GM12878 (cell line): ENCODE data around the gene GARNL3. TPM values are rescaled to one million over a fixed set of nuclear protein-coding genes. Genes with fewer than 3 reads are reported as not detected.

Source experiments
- ATAC-seq: fragments of 200-7000 bp; cut with Tn5 transposase; 3 replicates; pipeline ENCODE4 v1.9.1; 2020; ENCODE audit warnings: mild to moderate bottlenecking, moderate library complexity
- BruUV-seq: library from RNA; stranded (reverse); fragments of 400-500 nt; replicated peaks from 2 replicates; lab custom pipeline; 2021; lab: Mats Ljungman, UMichigan
- CTCF ChIA-PET: fragments of 300-600 bp; sonication (Branson Sonifier 250); formaldehyde crosslinking; extraction: SDS; loops from one replicate; lab custom pipeline; 2021; ENCODE audit warnings: inconsistent platforms; lab: Yijun Ruan, JAX
- POLR2A ChIA-PET: fragments of 350-600 bp; formaldehyde crosslinking; extraction: SDS; loops from one replicate; lab custom pipeline; 2021; ENCODE audit warnings: inconsistent platforms; lab: Charles Lee
- RAD21 ChIA-PET: fragments of 300-600 bp; sonication (Branson Sonifier 250); formaldehyde crosslinking; loops from one replicate; lab custom pipeline; 2023; ENCODE audit warnings: antibody characterized with exemption; ENCODE audit not compliant: unreplicated experiment; lab: Charles Lee
- SMC1A ChIA-PET: fragments of 300-600 bp; sonication (Branson Sonifier 250); formaldehyde crosslinking; loops from one replicate; lab custom pipeline; 2023; ENCODE audit not compliant: unreplicated experiment, uncharacterized antibody; lab: Charles Lee
- DNase-seq: peaks from one replicate; pipeline ENCODE4 v3.0.0-alpha.2; 2011; ENCODE audit warnings: low read depth, low spot score
- FAIRE-seq: peaks from 3 replicates; lab custom pipeline; 2011; peaks lifted over from hg19 to GRCh38; lab: Jason Lieb, UNC
- H2AFZ ChIP-seq: 2 replicates; pipeline ENCODE4 v1.6.0; 2011; ENCODE audit warnings: low read depth, low read length, control low read depth; ENCODE audit not compliant: control insufficient read depth
- H3K27ac ChIP-seq: 2 replicates; pipeline ENCODE4 v1.5.1; 2011; ENCODE audit warnings: control low read depth; ENCODE audit not compliant: control insufficient read depth, insufficient read depth
- H3K27me3 ChIP-seq, 2 experiments: replicated peaks in 1 of 2; 2 replicates each; pipeline versions ENCODE4 v1.6.0 to v1.6.1; 2011; ENCODE audit warnings: low read length in 1 of 2; ENCODE audit not compliant: control insufficient read depth in 2 of 2, insufficient read depth in 2 of 2
- H3K36me3 ChIP-seq, 2 experiments: 2 replicates each; pipeline ENCODE4 v1.5.1; 2011; ENCODE audit warnings: low read length in 1 of 2; ENCODE audit not compliant: control insufficient read depth in 2 of 2, insufficient read depth in 2 of 2
- H3K4me1 ChIP-seq: 2 replicates; pipeline ENCODE4 v1.6.1; 2011; ENCODE audit warnings: mild to moderate bottlenecking, low read length, moderate library complexity, mixed read lengths; ENCODE audit not compliant: control insufficient read depth, insufficient read depth
- H3K4me2 ChIP-seq: 2 replicates; pipeline ENCODE4 v1.6.0; 2011; ENCODE audit warnings: control low read depth; ENCODE audit not compliant: control insufficient read depth, insufficient read depth
- H3K4me3 ChIP-seq: fragments of 200-600 bp; sonication (generic); 2 replicates; pipeline ENCODE4 v1.5.1; 2016
- H3K79me2 ChIP-seq: 2 replicates; pipeline ENCODE4 v1.6.0; 2011; ENCODE audit warnings: low read length; ENCODE audit not compliant: control insufficient read depth, insufficient read depth
- H3K9ac ChIP-seq: 2 replicates; pipeline ENCODE4 v1.8.0; 2011; ENCODE audit warnings: low read length, control low read depth, mixed read lengths; ENCODE audit not compliant: control insufficient read depth, insufficient read depth
- H3K9me3 ChIP-seq: replicated peaks from 3 replicates; pipeline ENCODE4 v1.5.1; 2011; ENCODE audit warnings: mild to moderate bottlenecking, low read length; ENCODE audit not compliant: control insufficient read depth, insufficient read depth
- H4K20me1 ChIP-seq: 2 replicates; pipeline ENCODE4 v1.6.0; 2011; ENCODE audit not compliant: control insufficient read depth, insufficient read depth
- CEBPB ChIP-seq, 2 experiments: fragments of 150-350 bp in 1 of 2; IDR thresholded peaks; 2 replicates each; pipeline ENCODE4 v1.6.1; 2012 to 2014; ENCODE audit warnings: low read depth in 2 of 2, low read length in 2 of 2, borderline replicate concordance in 1 of 2, inconsistent platforms in 1 of 2
- CREM ChIP-seq: IDR thresholded peaks from 2 replicates; pipeline ENCODE4 v1.6.1; 2014; ENCODE audit warnings: antibody characterized with exemption, low read depth
- FOXK2 ChIP-seq: fragments of 450-650 bp; IDR thresholded peaks from 2 replicates; pipeline ENCODE4 v1.6.1; 2017; ENCODE audit warnings: mild to moderate bottlenecking, moderate library complexity
- MXI1 ChIP-seq: fragments of 150-350 bp; IDR thresholded peaks from 2 replicates; pipeline ENCODE4 v1.6.1; 2011; ENCODE audit warnings: low read depth, mild to moderate bottlenecking, inconsistent platforms, low read length, improper control_type of control experiment
- POLR2A ChIP-seq: IDR thresholded peaks from 2 replicates; pipeline ENCODE4 v1.6.1; 2011; ENCODE audit warnings: low read depth, mild to moderate bottlenecking, low read length
- RELB ChIP-seq: fragments of 450-650 bp; IDR thresholded peaks from 2 replicates; pipeline ENCODE4 v1.6.1; 2017; ENCODE audit warnings: low read depth, mild to moderate bottlenecking, moderate library complexity
- SPI1 ChIP-seq: IDR thresholded peaks from 2 replicates; pipeline ENCODE4 v1.6.1; 2011; ENCODE audit warnings: low read depth, mild to moderate bottlenecking, low read length, moderate library complexity, borderline replicate concordance; ENCODE audit not compliant: insufficient read depth
- SUPT20H ChIP-seq: IDR thresholded peaks from 2 replicates; pipeline ENCODE4 v1.6.1; 2011; ENCODE audit warnings: low read depth, mild to moderate bottlenecking, low read length, moderate library complexity, borderline replicate concordance; ENCODE audit not compliant: control insufficient read depth
- TBL1XR1 ChIP-seq: IDR thresholded peaks from 2 replicates; pipeline ENCODE4 v1.6.1; 2012; ENCODE audit warnings: low read depth, low read length, improper control_type of control experiment
- TCF7 ChIP-seq: IDR thresholded peaks from 2 replicates; pipeline ENCODE4 v1.6.1; 2014; ENCODE audit warnings: antibody characterized with exemption, borderline replicate concordance
- USF2 ChIP-seq: IDR thresholded peaks from 2 replicates; pipeline ENCODE4 v1.6.1; 2011; ENCODE audit warnings: low read depth, low read length, improper control_type of control experiment, borderline replicate concordance
- YBX1 ChIP-seq: fragments of 450-650 bp; IDR thresholded peaks from 2 replicates; pipeline ENCODE4 v1.6.1; 2016; ENCODE audit warnings: antibody characterized with exemption
- ZBTB4 ChIP-seq: fragments of 450-650 bp; formaldehyde crosslinking; IDR thresholded peaks from 2 replicates; pipeline ENCODE4 v1.4.0; 2022; ENCODE audit warnings: mild to moderate bottlenecking, moderate library complexity
- WGBS: methylation state at CpG from one replicate; pipeline ENCODE4 v1.1.6; 2016; ENCODE audit warnings: low lambda C conversion rate; ENCODE audit not compliant: insufficient replicate concordance, insufficient coverage; ENCODE audit errors: missing lambda C conversion rate; 5-methylcytosine and 5-hydroxymethylcytosine counted together
- in situ Hi-C: fragments of 300-500 bp; cut with MboI; formaldehyde crosslinking; loops from 9 replicates; pipeline ENCODE4 v1.14.3; 2018; ENCODE audit warnings: mixed read lengths
- intact Hi-C: fragments of 100-400 bp; cut with micrococcal nuclease; formaldehyde crosslinking; loops from one replicate; pipeline ENCODE4 v1.14.2; 2022; ENCODE audit not compliant: unreplicated experiment
- polyA plus RNA-seq, 11 experiments: library from polyadenylated mRNA; depleted of rRNA in 4 of 11; unstranded in 6 of 11; stranded (reverse) in 5 of 11; fragments of >200 nt; fragmentation: Nextera tagmentation in 4 of 11; fragmentation: Illumina TruSeq in 1 of 11; extraction: Ambion mirVana in 4 of 11; extraction: Trizol in 1 of 11; gene quantifications; 1 replicate in 1 of 11; 2 replicates in 10 of 11; pipeline versions ENCODE4 v1.2.1 to v1.2.3, GENCODE V29; 2011 to 2016; ENCODE audit warnings: inconsistent platforms in 2 of 11, missing spikeins in 2 of 11, low read depth in 1 of 11
- total RNA-seq, 4 experiments: library from RNA; depleted of rRNA in 3 of 4; stranded (reverse); fragments of >200 nt in 3 of 4; fragmentation: Illumina TruSeq in 1 of 4; extraction: Trizol in 1 of 4; gene quantifications; 2 replicates each; pipeline versions ENCODE4 v1.2.1 to v1.2.3, GENCODE V29; 2013 to 2021

Gene GARNL3
- total and polyA plus RNA-seq, 10 of the 15 experiments (the other 5 are each of a cell fraction or from before 2014, with no cell fraction given): 0.89 to 13.2 (median 6.3) TPM

GRCh38 chr9:127282611-127283010 lies 18.0 kb downstream of the GARNL3 start:
- ChIA-PET CTCF (no interaction called here), RAD21 (no interaction called here), POLR2A (no interaction called here), SMC1A (no interaction called here)
- Histone ChIP-seq H3K36me3 (no peaks in the 10 kb centered on the region), H4K20me1 (no peaks in the 10 kb centered on the region), H3K4me3 (no peak overlapping the region), H3K9me3 (no peaks in the 10 kb centered on the region; the same call in 2 of the 3 replicates), H3K4me1 (peaks cover 11% of the 10 kb centered on the region), H3K79me2 (no peaks in the 10 kb centered on the region), H3K27me3 (no peaks in the 10 kb centered on the region), H3K4me2 (no peak overlapping the region), H3K9ac (no peak overlapping the region), H3K27ac (no peak overlapping the region), H2AFZ (no peak overlapping the region)
- no peak for DNase-seq
- FAIRE-seq: no peak
- TF ChIP-seq SUPT20H (no peak), SPI1 (peak; percentile 57; the same call in 1 of the 2 replicates)
- no TSS peak for BruUV-seq
- in situ Hi-C loops (no loop called here), intact Hi-C loops (no loop called here)
- no peak for ATAC-seq

GRCh38 chr9:127283135-127283534 lies 18.6 kb downstream of the GARNL3 start:
- no peak overlapping the region for H3K27ac ChIP-seq
- ChIA-PET POLR2A (no interaction called here), CTCF (interaction anchor here (1.5 to 2.2 kb wide), 2 partner anchors 12 to 114 kb away, joined by 5 to 7 read pairs; partner anchors contain the start of gene SLC2A8), RAD21 (interaction anchor here (1.0 kb wide), 1 partner anchor 114 kb away, joined by 5 read pairs; the partner anchor contains the start of gene SLC2A8), SMC1A (no interaction called here)
- no peaks in the 10 kb centered on the region for H3K79me2 ChIP-seq
- in situ Hi-C loops: no loop called here
- FAIRE-seq (no peak), ATAC-seq (no peak), DNase-seq (no peak)
- no peak overlapping the region for H3K9ac ChIP-seq
- H3K27me3 ChIP-seq: no peaks in the 10 kb centered on the region
- no peaks in the 10 kb centered on the region; the same call in 2 of the 3 replicates for H3K9me3 ChIP-seq
- 96% methylated on average over 3 of the region's 3 CpGs for WGBS
- BruUV-seq: no TSS peak
- H2AFZ ChIP-seq: no peak overlapping the region
- no peaks in the 10 kb centered on the region for H3K36me3 ChIP-seq
- intact Hi-C loops: no loop called here
- H3K4me3 ChIP-seq: no peak overlapping the region
- peaks cover 9% of the 10 kb centered on the region for H3K4me1 ChIP-seq
- H3K4me2 ChIP-seq: no peak overlapping the region
- H4K20me1 ChIP-seq: no peaks in the 10 kb centered on the region
- no peak for TF ChIP-seq TCF7
- TF ChIP-seq CREM: no peak
- TF ChIP-seq TBL1XR1: no peak
- no peak for TF ChIP-seq MXI1
- no peak for TF ChIP-seq FOXK2
- no peak for TF ChIP-seq YBX1
- TF ChIP-seq CEBPB (IDR thresholded peaks at IDR 0.05; ENCODE audit: borderline replicate concordance in 1 of 2, low read depth in 2 of 2, low read length in 2 of 2): no peak
- no peak for TF ChIP-seq USF2
- no peak for TF ChIP-seq ZBTB4 (CRISPR knock-in tag)
- TF ChIP-seq SUPT20H: no peak
- TF ChIP-seq RELB: no peak
- no peak for TF ChIP-seq POLR2A
